Measurements from ENCODE around the gene INPP5A. TPM values are rescaled to one million over a fixed set of nuclear protein-coding genes. Genes with fewer than 3 reads are reported as not detected.

INPP5A gene
- total RNA-seq, 1 experiment from 2014 or later = 12.3 TPM

DNA sequence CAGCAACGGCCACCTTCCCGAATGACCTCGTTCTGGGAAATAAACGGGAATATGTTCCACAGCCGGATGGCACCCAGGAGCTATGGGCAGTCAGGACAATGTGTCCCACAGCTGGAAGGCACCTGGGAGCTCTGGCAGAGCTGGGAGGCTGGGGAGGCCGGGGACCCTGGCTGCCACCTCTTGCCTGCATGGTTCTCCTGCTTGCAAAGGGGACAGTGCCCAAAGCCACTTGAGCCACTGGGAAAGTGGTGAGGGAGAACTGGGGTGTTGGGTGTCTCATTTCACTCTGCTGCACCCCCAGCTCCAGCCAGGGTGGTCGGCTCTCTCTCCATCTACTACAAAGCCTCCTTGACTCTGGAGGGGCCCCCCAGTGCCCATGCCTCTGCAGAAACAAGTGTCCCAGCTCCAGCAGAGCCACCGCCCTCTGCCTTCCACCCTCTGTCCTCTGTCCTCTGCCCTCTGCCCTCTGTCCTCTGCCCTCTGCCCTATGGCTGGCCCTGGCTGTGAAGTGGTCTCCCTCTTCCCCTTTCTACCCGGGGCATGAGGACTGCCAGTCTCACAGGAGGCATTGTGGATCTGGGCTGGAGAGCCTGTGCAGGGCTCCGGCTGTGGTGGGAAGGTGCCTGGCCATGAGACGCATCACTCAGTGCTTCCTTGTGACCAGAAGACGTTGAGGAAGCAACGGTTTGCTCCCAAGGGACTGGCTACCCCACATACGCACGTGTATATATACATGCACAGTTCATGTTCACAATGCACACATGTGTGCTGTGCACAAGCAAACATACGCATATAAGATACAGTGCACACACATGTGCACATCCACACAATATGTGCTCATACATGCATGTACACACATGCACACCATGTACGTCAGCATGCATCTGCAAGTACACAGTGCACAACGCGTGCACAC is 21.5 kb upstream of the INPP5A start:
- H3K9me3 ChIP-seq (ENCODE audit: control insufficient read depth in 1 of 2, insufficient read depth in 1 of 2, low read depth in 1 of 2, low read length in 2 of 2) = no peaks in the 10 kb centered on the region
- H3K4me2 ChIP-seq (ENCODE audit: low read length) = peak overlapping the region; percentile 87
- H3K9ac ChIP-seq (ENCODE audit: low read length) = peak overlapping the region; percentile 68
- H4K20me1 ChIP-seq (ENCODE audit: insufficient read depth) = no peaks in the 10 kb centered on the region
- ChIA-PET RAD21 (ENCODE audit: low non-redundant PET in 1 of 2, low total read pairs in 2 of 2, uncharacterized antibody in 2 of 2, unreplicated experiment in 2 of 2) (no interaction called here), CTCF (no interaction called here), POLR2A (no interaction called here)
- H3K4me1 ChIP-seq (ENCODE audit: control insufficient read depth in 1 of 2, insufficient read depth in 2 of 2, low read length in 2 of 2) = peaks cover 30 to 41% of the 10 kb centered on the region in 2 experiments
- TF ChIP-seq EGR1 (IDR thresholded peaks at IDR 0.05; ENCODE audit: low read depth) (no peak), EZH2 (IDR thresholded peaks at IDR 0.05) (no peak), ELF1 (IDR thresholded peaks at IDR 0.05; ENCODE audit: borderline replicate concordance, low read depth) (no peak), CBX3 (IDR thresholded peaks at IDR 0.05; ENCODE audit: low read depth) (no peak), ZFX (IDR thresholded peaks at IDR 0.05) (no peak), POLR2AphosphoS5 (IDR thresholded peaks at IDR 0.05; ENCODE audit: low read depth, low read length) (no peak), YY1 (IDR thresholded peaks at IDR 0.05; ENCODE audit: extremely low read depth, insufficient replicate concordance, low read depth, low read length) (no peak), EZH2phosphoT487 (IDR thresholded peaks at IDR 0.05; ENCODE audit: borderline replicate concordance) (no peak), FOSL1 (IDR thresholded peaks at IDR 0.05; ENCODE audit: low read depth) (no peak)
- TF ChIP-seq, protein P1, sequence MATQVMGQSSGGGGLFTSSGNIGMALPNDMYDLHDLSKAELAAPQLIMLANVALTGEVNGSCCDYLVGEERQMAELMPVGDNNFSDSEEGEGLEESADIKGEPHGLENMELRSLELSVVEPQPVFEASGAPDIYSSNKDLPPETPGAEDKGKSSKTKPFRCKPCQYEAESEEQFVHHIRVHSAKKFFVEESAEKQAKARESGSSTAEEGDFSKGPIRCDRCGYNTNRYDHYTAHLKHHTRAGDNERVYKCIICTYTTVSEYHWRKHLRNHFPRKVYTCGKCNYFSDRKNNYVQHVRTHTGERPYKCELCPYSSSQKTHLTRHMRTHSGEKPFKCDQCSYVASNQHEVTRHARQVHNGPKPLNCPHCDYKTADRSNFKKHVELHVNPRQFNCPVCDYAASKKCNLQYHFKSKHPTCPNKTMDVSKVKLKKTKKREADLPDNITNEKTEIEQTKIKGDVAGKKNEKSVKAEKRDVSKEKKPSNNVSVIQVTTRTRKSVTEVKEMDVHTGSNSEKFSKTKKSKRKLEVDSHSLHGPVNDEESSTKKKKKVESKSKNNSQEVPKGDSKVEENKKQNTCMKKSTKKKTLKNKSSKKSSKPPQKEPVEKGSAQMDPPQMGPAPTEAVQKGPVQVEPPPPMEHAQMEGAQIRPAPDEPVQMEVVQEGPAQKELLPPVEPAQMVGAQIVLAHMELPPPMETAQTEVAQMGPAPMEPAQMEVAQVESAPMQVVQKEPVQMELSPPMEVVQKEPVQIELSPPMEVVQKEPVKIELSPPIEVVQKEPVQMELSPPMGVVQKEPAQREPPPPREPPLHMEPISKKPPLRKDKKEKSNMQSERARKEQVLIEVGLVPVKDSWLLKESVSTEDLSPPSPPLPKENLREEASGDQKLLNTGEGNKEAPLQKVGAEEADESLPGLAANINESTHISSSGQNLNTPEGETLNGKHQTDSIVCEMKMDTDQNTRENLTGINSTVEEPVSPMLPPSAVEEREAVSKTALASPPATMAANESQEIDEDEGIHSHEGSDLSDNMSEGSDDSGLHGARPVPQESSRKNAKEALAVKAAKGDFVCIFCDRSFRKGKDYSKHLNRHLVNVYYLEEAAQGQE (IDR thresholded peaks at IDR 0.05; ENCODE audit: low read depth) = no peak
- TF ChIP-seq, protein P2, sequence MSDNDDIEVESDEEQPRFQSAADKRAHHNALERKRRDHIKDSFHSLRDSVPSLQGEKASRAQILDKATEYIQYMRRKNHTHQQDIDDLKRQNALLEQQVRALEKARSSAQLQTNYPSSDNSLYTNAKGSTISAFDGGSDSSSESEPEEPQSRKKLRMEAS (IDR thresholded peaks at IDR 0.05) = no peak
- H3K27ac ChIP-seq (ENCODE audit: low read depth, low read length) = peak overlapping the region; percentile 95
- no peaks in the 10 kb centered on the region for H3K36me3 ChIP-seq (ENCODE audit: control insufficient read depth in 1 of 2, insufficient read depth in 2 of 2, low read length in 2 of 2)
- no TSS peak for BruUV-seq (replicated peaks)
- ATAC-seq (no peak), DNase-seq (ENCODE audit: low read depth, low spot score) (no peak)
- H3K4me3 ChIP-seq (replicated peaks in 1 of 2; ENCODE audit: low read depth in 1 of 2, low read length in 2 of 2) = peak overlapping the region; percentile 33 to 53; a peak in 3 of 4 replicates
- no peaks in the 10 kb centered on the region for H3K79me2 ChIP-seq (ENCODE audit: insufficient read depth, low read length)
- H2AFZ ChIP-seq (ENCODE audit: low read depth, low read length, poor library complexity, severe bottlenecking) = no peak overlapping the region
- no peaks in the 10 kb centered on the region for H3K9me2 ChIP-seq (ENCODE audit: insufficient read depth)
- intact Hi-C loops (cut with micrococcal nuclease) = no loop called here
- no peaks in the 10 kb centered on the region for H3K27me3 ChIP-seq (ENCODE audit: insufficient read depth, low read length)
